A673 (cell line): Measurements from ENCODE around the gene PPARG.

Source experiments
- EZH2 ChIP-seq: fragments of 200-600 bp; sonication (generic); IDR thresholded peaks from 2 replicates; pipeline ENCODE4 v1.6.1; 2017; ENCODE audit warnings: borderline replicate concordance, low read depth, mild to moderate bottlenecking, mixed read lengths, antibody characterized with exemption, low read length; ENCODE audit not compliant: poor library complexity, severe bottlenecking
- TF ChIP-seq, protein P1 (sequence below): fragments of 300-800, 200-600 bp; sonication (generic); conservative IDR thresholded peaks from 2 replicates; pipeline ENCODE4 v1.5.1; 2017; ENCODE audit warnings: low read depth, mild to moderate bottlenecking, antibody characterized with exemption, low read length, moderate library complexity, mixed read lengths

DNA sequence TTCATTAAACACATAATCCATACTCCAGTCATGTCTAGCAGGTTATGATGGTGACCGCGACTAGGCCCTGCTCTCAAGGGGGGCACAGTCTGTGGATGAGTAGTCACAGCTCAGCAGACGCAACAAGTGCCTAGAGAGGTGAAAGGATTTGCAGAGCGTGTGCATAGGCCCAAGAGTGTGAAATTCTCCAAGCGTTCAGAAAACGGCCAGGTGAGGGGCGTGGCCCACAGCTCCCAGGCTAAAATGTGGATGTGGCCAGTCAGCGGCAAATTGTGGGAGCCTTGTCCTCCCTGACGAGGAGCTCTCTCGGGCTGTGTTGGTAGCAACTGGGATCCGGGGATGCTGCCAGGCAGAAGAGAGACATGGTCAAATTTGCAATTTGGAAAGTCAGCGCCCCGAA is 149.0 kb downstream of the PPARG start:
- TF ChIP-seq, protein P1, sequence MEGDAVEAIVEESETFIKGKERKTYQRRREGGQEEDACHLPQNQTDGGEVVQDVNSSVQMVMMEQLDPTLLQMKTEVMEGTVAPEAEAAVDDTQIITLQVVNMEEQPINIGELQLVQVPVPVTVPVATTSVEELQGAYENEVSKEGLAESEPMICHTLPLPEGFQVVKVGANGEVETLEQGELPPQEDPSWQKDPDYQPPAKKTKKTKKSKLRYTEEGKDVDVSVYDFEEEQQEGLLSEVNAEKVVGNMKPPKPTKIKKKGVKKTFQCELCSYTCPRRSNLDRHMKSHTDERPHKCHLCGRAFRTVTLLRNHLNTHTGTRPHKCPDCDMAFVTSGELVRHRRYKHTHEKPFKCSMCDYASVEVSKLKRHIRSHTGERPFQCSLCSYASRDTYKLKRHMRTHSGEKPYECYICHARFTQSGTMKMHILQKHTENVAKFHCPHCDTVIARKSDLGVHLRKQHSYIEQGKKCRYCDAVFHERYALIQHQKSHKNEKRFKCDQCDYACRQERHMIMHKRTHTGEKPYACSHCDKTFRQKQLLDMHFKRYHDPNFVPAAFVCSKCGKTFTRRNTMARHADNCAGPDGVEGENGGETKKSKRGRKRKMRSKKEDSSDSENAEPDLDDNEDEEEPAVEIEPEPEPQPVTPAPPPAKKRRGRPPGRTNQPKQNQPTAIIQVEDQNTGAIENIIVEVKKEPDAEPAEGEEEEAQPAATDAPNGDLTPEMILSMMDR: no peak
- TF ChIP-seq EZH2: no peak
